ENCODE measurements around the gene MACROD2.

- no peak for TF ChIP-seq POLR2A (IDR thresholded peaks at IDR 0.05)
- TF ChIP-seq CTCF (IDR thresholded peaks at IDR 0.05): no peak
These were observed 118.1 kb downstream of the MACROD2 start for GRCh38 chr20:14113416-14113815.
